Fibroblast of lung (primary cell): ENCODE measurements around the gene RIN3. TPM values are rescaled to one million over a fixed set of nuclear protein-coding genes. Genes with fewer than 3 reads are reported as not detected.

Experiments used
- DNase-seq, 2 donors: peaks; one replicate each; pipeline versions ENCODE4 v3.0.0 to v3.0.0-alpha.2; 2010; ENCODE audit warnings: low read depth in 2 of 2
- H2AFZ ChIP-seq: 2 replicates; pipeline ENCODE4 v1.5.1; 2012; ENCODE audit warnings: low read length, control low read depth, inconsistent platforms
- H3K27ac ChIP-seq: 2 replicates; pipeline ENCODE4 v1.5.1; 2011; ENCODE audit warnings: low read length, control low read depth; ENCODE audit not compliant: insufficient read depth
- H3K27me3 ChIP-seq: 2 replicates; pipeline ENCODE4 v1.5.1; 2011; ENCODE audit warnings: mild to moderate bottlenecking, low read length; ENCODE audit not compliant: control insufficient read depth, insufficient read depth
- H3K36me3 ChIP-seq: 2 replicates; pipeline ENCODE4 v1.5.1; 2011; ENCODE audit warnings: low read length; ENCODE audit not compliant: control insufficient read depth, insufficient read depth
- H3K4me1 ChIP-seq: 2 replicates; pipeline ENCODE4 v1.5.1; 2011; ENCODE audit warnings: low read length; ENCODE audit not compliant: control insufficient read depth, insufficient read depth; ENCODE audit errors: extremely low read depth
- H3K4me2 ChIP-seq: 2 replicates; pipeline ENCODE4 v1.5.1; 2011; ENCODE audit warnings: low read length, control low read depth; ENCODE audit not compliant: insufficient read depth; ENCODE audit errors: extremely low read depth
- H3K4me3 ChIP-seq, 4 experiments: fragments of 200-600 bp in 1 of 4; sonication (generic) in 1 of 4; replicated peaks in 1 of 4; 2 replicates each; pipeline ENCODE4 v1.5.1; 2011 to 2016; ENCODE audit warnings: low read length in 4 of 4, low read depth in 3 of 4, mild to moderate bottlenecking in 3 of 4, control low read depth in 2 of 4, inconsistent platforms in 1 of 4, mixed read lengths in 1 of 4; ENCODE audit not compliant: insufficient read depth in 1 of 4; ENCODE audit errors: control extremely low read depth in 1 of 4
- H3K79me2 ChIP-seq: 2 replicates; pipeline ENCODE4 v1.5.1; 2012; ENCODE audit warnings: mild to moderate bottlenecking, low read length, inconsistent platforms; ENCODE audit not compliant: control insufficient read depth, insufficient read depth
- H3K9ac ChIP-seq: 2 replicates; pipeline ENCODE4 v1.5.1; 2011; ENCODE audit warnings: mild to moderate bottlenecking, low read length, control low read depth; ENCODE audit not compliant: insufficient read depth
- H3K9me3 ChIP-seq: 2 replicates; pipeline ENCODE4 v1.5.1; 2012; ENCODE audit warnings: low read depth, low read length; ENCODE audit not compliant: control insufficient read depth, insufficient read depth
- H4K20me1 ChIP-seq: 2 replicates; pipeline ENCODE4 v1.5.1; 2011; ENCODE audit warnings: low read length; ENCODE audit not compliant: control insufficient read depth, insufficient read depth; ENCODE audit errors: extremely low read depth
- EZH2 ChIP-seq: IDR thresholded peaks from 2 replicates; pipeline ENCODE4 v1.5.1; 2012; ENCODE audit warnings: low read length, control low read depth, mild to moderate bottlenecking; ENCODE audit errors: missing control alignments
- polyA plus RNA-seq, 2 donors: library from polyadenylated mRNA; depleted of rRNA in 1 of 2; stranded (reverse) in 1 of 2; unstranded in 1 of 2; fragments of >200 nt; gene quantifications; 2 replicates each; pipeline ENCODE4 v1.2.1, GENCODE V29; 2011 to 2012; ENCODE audit warnings: missing spikeins in 1 of 2
- total RNA-seq: library from RNA; depleted of rRNA; stranded (reverse); fragments of >200 nt; gene quantifications from 2 replicates; pipeline ENCODE4 v1.2.1, GENCODE V29; 2014
- TF ChIP-seq, protein P1 (sequence below), 2 donors: IDR thresholded peaks in 1 of 2; conservative IDR thresholded peaks in 1 of 2; 1 replicate in 1 of 2; 2 replicates in 1 of 2; pipeline ENCODE4 v1.5.1; 2011 to 2012; ENCODE audit warnings: low read length in 2 of 2, control low read depth in 1 of 2, inconsistent platforms in 1 of 2, low read depth in 1 of 2, mild to moderate bottlenecking in 1 of 2

The RIN3 gene
- total and polyA plus RNA-seq, 2 donors (not counting 1 experiment from before 2014, with no cell fraction given): 8.9 to 9.2 TPM

DNA sequence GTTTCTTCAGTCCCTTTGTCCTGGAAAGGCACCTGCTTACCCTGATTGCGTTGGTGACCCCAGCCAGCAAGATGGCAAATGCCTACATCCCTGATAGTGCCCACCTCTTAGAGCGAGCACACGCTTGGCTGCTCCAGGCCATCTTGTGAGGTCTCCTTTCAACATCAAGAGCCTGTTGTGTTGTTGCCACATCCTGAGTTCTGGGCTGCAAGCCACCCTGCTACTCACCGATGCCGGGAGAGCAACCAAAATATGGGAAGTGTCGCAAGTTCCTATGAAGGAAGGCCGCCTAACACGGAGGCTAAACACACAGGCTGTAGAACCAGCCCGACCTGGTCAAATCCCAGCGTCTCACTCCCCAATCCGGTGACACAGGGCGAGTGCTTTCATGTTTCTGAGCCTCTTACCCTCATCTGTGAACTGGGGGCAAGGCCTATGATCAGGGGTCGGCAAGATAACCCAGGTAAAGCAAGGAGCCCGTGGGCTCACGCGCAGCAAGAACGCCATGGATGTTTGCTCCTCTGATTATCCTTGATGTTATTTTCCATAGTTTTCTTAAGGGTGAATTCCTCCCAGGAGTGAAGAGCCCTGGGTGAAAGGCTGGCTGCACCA lies 136.5 kb downstream of the RIN3 start:
- DNase-seq: peak; percentile 80 to 97
- Histone ChIP-seq H3K4me1 (peaks cover 33% of the 10 kb centered on the region), H3K9me3 (no peaks in the 10 kb centered on the region), H3K36me3 (peaks cover 12% of the 10 kb centered on the region), H3K4me2 (peak overlapping the region; percentile 23), H3K27me3 (no peaks in the 10 kb centered on the region), H3K27ac (peak overlapping the region; percentile 91), H4K20me1 (no peaks in the 10 kb centered on the region), H3K79me2 (no peaks in the 10 kb centered on the region), H3K4me3 (no peak overlapping the region), H3K9ac (no peak overlapping the region), H2AFZ (no peak overlapping the region)
- TF ChIP-seq EZH2: no peak
- TF ChIP-seq, protein P1, sequence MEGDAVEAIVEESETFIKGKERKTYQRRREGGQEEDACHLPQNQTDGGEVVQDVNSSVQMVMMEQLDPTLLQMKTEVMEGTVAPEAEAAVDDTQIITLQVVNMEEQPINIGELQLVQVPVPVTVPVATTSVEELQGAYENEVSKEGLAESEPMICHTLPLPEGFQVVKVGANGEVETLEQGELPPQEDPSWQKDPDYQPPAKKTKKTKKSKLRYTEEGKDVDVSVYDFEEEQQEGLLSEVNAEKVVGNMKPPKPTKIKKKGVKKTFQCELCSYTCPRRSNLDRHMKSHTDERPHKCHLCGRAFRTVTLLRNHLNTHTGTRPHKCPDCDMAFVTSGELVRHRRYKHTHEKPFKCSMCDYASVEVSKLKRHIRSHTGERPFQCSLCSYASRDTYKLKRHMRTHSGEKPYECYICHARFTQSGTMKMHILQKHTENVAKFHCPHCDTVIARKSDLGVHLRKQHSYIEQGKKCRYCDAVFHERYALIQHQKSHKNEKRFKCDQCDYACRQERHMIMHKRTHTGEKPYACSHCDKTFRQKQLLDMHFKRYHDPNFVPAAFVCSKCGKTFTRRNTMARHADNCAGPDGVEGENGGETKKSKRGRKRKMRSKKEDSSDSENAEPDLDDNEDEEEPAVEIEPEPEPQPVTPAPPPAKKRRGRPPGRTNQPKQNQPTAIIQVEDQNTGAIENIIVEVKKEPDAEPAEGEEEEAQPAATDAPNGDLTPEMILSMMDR (conservative IDR thresholded peaks at IDR 0.05 in 1 of 2, IDR thresholded peaks at IDR 0.05 in 1 of 2; ENCODE audit: low read depth in 1 of 2, low read length in 2 of 2): no peak

DNA sequence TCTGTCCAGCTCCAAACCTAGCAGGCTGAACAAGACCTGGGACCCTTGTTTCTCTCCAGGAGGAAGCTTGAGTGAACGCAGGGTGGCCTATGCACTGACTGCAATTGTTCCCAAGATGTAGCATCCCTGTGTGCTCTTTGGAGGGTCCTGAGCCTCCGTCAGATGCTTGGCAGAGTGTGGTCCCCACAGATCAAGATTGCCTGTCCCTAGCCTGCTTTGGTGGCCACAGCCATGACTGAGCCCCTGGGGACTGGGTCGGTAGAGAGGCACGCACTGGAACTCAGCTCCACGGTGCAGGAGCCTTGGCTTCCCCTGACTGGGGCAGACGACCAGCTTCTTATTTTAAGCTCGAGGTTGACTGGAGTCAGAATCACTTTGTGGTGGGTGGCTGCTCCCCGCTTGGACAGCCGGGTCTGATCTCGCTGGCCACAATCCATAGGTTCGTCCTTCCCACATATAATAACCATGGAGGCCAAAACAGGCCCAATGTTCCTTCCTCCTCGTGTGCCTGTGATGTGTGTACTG lies 137.1 kb downstream of the RIN3 start:
- H4K20me1 ChIP-seq: no peaks in the 10 kb centered on the region
- no peak for DNase-seq
- H3K4me3 ChIP-seq: no peak overlapping the region
- H3K4me1 ChIP-seq: peaks cover 33% of the 10 kb centered on the region
- TF ChIP-seq, protein P1 (conservative IDR thresholded peaks at IDR 0.05 in 1 of 2, IDR thresholded peaks at IDR 0.05 in 1 of 2; ENCODE audit: low read depth in 1 of 2, low read length in 2 of 2): no peak
- TF ChIP-seq EZH2: no peak
- H3K27ac ChIP-seq: peak overlapping the region; percentile 64
- H3K27me3 ChIP-seq: no peaks in the 10 kb centered on the region
- H3K9ac ChIP-seq: no peak overlapping the region
- H2AFZ ChIP-seq: no peak overlapping the region
- H3K9me3 ChIP-seq: no peaks in the 10 kb centered on the region
- peaks cover 12% of the 10 kb centered on the region for H3K36me3 ChIP-seq
- no peaks in the 10 kb centered on the region for H3K79me2 ChIP-seq
- H3K4me2 ChIP-seq: peak overlapping the region; percentile 23

DNA sequence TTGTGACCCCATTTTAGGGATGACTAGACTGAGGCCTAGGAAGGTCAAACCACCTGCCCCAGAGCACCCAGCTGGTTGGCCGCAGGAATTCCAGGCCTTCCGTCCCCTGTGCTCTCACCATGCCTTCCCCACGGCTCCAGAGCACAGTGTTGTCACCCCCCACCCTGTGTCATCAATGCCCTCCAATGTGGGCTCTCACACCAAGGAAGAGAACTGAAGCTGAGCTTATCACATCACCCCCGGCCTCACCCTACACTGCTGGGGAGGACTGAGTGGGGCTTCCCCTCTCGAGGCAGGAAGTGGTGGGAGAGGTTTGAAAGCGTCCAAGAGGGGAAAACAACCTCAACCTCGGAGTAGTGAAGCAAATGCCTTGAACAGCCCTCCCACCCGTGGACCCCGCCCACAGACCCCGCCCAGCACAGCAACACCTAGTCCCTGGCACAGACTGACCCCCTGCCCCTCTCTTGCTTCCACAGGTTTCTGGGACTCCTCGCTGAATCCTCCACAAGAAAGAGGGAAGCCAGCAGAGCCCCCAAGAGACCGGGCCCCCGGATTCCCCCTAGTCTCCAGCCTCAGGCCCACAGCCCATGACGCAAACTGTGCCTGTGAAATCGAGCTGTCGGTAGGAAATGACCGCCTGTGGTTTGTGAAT lies 137.7 kb downstream of the RIN3 start:
- DNase-seq: no peak
- no peaks in the 10 kb centered on the region for H3K79me2 ChIP-seq
- no peaks in the 10 kb centered on the region for H3K9me3 ChIP-seq
- no peaks in the 10 kb centered on the region for H3K27me3 ChIP-seq
- H3K4me3 ChIP-seq: no peak overlapping the region
- H3K4me1 ChIP-seq: peaks cover 31% of the 10 kb centered on the region
- no peak overlapping the region for H3K27ac ChIP-seq
- peaks cover 12% of the 10 kb centered on the region for H3K36me3 ChIP-seq
- no peak overlapping the region for H3K4me2 ChIP-seq
- no peak overlapping the region for H3K9ac ChIP-seq
- no peak overlapping the region for H2AFZ ChIP-seq
- no peaks in the 10 kb centered on the region for H4K20me1 ChIP-seq
- no peak for TF ChIP-seq EZH2
- TF ChIP-seq, protein P1 (conservative IDR thresholded peaks at IDR 0.05 in 1 of 2, IDR thresholded peaks at IDR 0.05 in 1 of 2; ENCODE audit: low read depth in 1 of 2, low read length in 2 of 2): no peak
